Natural killer cell treated with Interleukin-12 subunit alpha and Interleukin-12 subunit beta and Interleukin-15 and Interleukin-18, amount 100 ng/mL, for 72 hours (primary cell): Measurements from ENCODE around the gene CHN1. TPM values are rescaled to one million over a fixed set of nuclear protein-coding genes. Genes with fewer than 3 reads are reported as not detected.

Experiments used
- ATAC-seq, 2 donors: fragments of 150-1000 bp; cut with Tn5 transposase in 1 of 2; sonication (Bioruptor Pico), chemical (Tn5 transposase) in 1 of 2; 2 replicates each; pipeline ENCODE4 v1.10.0; 2021
- DNase-seq: peaks from one replicate; pipeline ENCODE4 v3.0.0; 2022; ENCODE audit warnings: low spot score
- H3K27ac Mint-ChIP-seq, 2 donors: 1 replicate in 1 of 2; 2 replicates in 1 of 2; pipeline ENCODE4 v1.8.0; 2022; ENCODE audit warnings: mixed read lengths in 2 of 2, mild to moderate bottlenecking in 1 of 2, moderate library complexity in 1 of 2
- H3K27me3 Mint-ChIP-seq, 2 donors: 1 replicate in 1 of 2; 2 replicates in 1 of 2; pipeline ENCODE4 v1.8.0; 2022; ENCODE audit warnings: mixed read lengths in 2 of 2
- H3K36me3 Mint-ChIP-seq: one replicate; pipeline ENCODE4 v1.8.0; 2022; ENCODE audit warnings: mixed read lengths
- H3K4me1 Mint-ChIP-seq, 2 donors: 1 replicate in 1 of 2; 2 replicates in 1 of 2; pipeline ENCODE4 v1.8.0; 2022; ENCODE audit warnings: low read depth in 2 of 2, mixed read lengths in 2 of 2, mild to moderate bottlenecking in 1 of 2
- H3K4me3 Mint-ChIP-seq: one replicate; pipeline ENCODE4 v1.8.0; 2022; ENCODE audit warnings: mixed read lengths
- H3K9me3 Mint-ChIP-seq: 2 replicates; pipeline ENCODE4 v1.8.0; 2022; ENCODE audit warnings: mixed read lengths
- total RNA-seq, 2 donors: library from RNA; stranded (reverse); gene quantifications; one replicate each; pipeline ENCODE4 v1.2.3, GENCODE V29; 2022

CHN1 gene
- total RNA-seq, 2 donors from 2014 or later, result 1.8 to 4.1 TPM

GRCh38 chr2:174877751-174878150, 127.4 kb downstream of the CHN1 start:
- ATAC-seq (no peak), DNase-seq (no peak)
- H3K9me3 Mint-ChIP-seq, result no peaks in the 10 kb centered on the region
- no peak overlapping the region for H3K27ac Mint-ChIP-seq
- H3K4me3 Mint-ChIP-seq, result no peak overlapping the region
- peaks cover 0 to 2% of the 10 kb centered on the region in 2 donors for H3K27me3 Mint-ChIP-seq
- no peaks in the 10 kb centered on the region for H3K36me3 Mint-ChIP-seq
- H3K4me1 Mint-ChIP-seq, result no peaks in the 10 kb centered on the region

GRCh38 chr2:174877301-174877700, 127.9 kb downstream of the CHN1 start:
- H3K4me1 Mint-ChIP-seq, result no peaks in the 10 kb centered on the region
- ATAC-seq (no peak), DNase-seq (no peak)
- H3K27ac Mint-ChIP-seq, result no peak overlapping the region
- no peaks in the 10 kb centered on the region for H3K9me3 Mint-ChIP-seq
- peaks cover 0 to 2% of the 10 kb centered on the region in 2 donors for H3K27me3 Mint-ChIP-seq
- no peaks in the 10 kb centered on the region for H3K36me3 Mint-ChIP-seq
- no peak overlapping the region for H3K4me3 Mint-ChIP-seq

DNA sequence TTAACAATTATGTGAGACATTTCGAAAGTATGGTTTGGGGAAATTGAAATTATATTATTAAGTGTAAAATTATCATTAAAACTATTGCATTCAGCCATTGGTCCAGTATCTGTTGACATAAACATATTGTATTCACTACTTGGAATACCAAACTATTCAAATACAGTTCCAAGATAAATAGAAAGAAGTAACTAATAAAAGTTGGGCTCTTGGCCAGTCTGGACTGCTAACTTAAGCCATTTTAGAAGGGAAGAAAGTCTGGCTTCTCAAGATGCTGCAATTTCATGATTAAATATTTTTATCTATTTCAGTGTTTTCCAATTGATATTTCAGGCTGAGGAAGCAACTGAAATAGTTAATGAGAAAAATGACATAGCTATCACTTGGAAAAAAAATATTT, 131.1 kb downstream of the CHN1 start:
- H3K27me3 Mint-ChIP-seq, result peaks cover 0 to 2% of the 10 kb centered on the region in 2 donors
- no peak overlapping the region for H3K4me3 Mint-ChIP-seq
- H3K4me1 Mint-ChIP-seq, result no peaks in the 10 kb centered on the region
- no peaks in the 10 kb centered on the region for H3K9me3 Mint-ChIP-seq
- DNase-seq (no peak), ATAC-seq (no peak)
- H3K27ac Mint-ChIP-seq, result no peak overlapping the region
- H3K36me3 Mint-ChIP-seq, result no peaks in the 10 kb centered on the region

GRCh38 chr2:174873471-174873870, 131.7 kb downstream of the CHN1 start:
- DNase-seq, result no peak
- ATAC-seq, result no peak
- no peaks in the 10 kb centered on the region for H3K9me3 Mint-ChIP-seq
- no peak overlapping the region for H3K27ac Mint-ChIP-seq
- peaks cover 0 to 6% of the 10 kb centered on the region in 2 donors for H3K27me3 Mint-ChIP-seq
- H3K4me1 Mint-ChIP-seq, result no peaks in the 10 kb centered on the region
- no peaks in the 10 kb centered on the region for H3K36me3 Mint-ChIP-seq
- no peak overlapping the region for H3K4me3 Mint-ChIP-seq

GRCh38 chr2:174870787-174871186, 134.4 kb downstream of the CHN1 start:
- no peaks in the 10 kb centered on the region for H3K9me3 Mint-ChIP-seq
- ATAC-seq, result no peak
- H3K27me3 Mint-ChIP-seq, result peaks cover 0 to 6% of the 10 kb centered on the region in 2 donors
- no peak overlapping the region for H3K27ac Mint-ChIP-seq
- H3K36me3 Mint-ChIP-seq, result no peaks in the 10 kb centered on the region
- H3K4me1 Mint-ChIP-seq, result no peaks in the 10 kb centered on the region
- no peak overlapping the region for H3K4me3 Mint-ChIP-seq
- no peak for DNase-seq

GRCh38 chr2:174868878-174869277, 136.3 kb downstream of the CHN1 start:
- DNase-seq (no peak), ATAC-seq (no peak)
- Mint-ChIP-seq H3K4me1 (no peaks in the 10 kb centered on the region), H3K4me3 (no peak overlapping the region), H3K27me3 (peaks cover 0 to 6% of the 10 kb centered on the region in 2 donors), H3K27ac (no peak overlapping the region), H3K36me3 (no peaks in the 10 kb centered on the region), H3K9me3 (no peaks in the 10 kb centered on the region)

DNA sequence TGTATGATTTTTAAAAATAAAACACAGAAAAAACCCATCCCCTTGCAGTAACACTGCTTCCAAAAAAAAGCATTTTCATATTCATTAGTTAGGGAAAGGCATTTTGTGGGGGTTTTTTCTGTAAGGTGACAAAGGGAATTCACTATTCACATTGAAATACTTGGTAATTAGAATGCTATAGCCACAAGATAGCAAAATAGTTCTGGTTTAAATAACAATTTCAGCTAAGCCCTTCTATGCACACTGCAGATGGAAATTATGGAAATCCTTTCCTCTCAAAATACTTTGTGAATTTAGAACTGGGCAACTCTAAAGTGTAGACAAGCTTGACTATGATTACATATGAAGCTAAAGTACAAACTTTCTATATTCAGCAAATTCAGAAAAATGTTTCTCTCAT, 138.8 kb downstream of the CHN1 start:
- Mint-ChIP-seq H3K9me3 (no peaks in the 10 kb centered on the region), H3K36me3 (no peaks in the 10 kb centered on the region), H3K4me1 (no peaks in the 10 kb centered on the region), H3K27me3 (peaks cover 4 to 6% of the 10 kb centered on the region in 2 donors), H3K4me3 (no peak overlapping the region), H3K27ac (no peak overlapping the region)
- DNase-seq, result no peak
- no peak for ATAC-seq

DNA sequence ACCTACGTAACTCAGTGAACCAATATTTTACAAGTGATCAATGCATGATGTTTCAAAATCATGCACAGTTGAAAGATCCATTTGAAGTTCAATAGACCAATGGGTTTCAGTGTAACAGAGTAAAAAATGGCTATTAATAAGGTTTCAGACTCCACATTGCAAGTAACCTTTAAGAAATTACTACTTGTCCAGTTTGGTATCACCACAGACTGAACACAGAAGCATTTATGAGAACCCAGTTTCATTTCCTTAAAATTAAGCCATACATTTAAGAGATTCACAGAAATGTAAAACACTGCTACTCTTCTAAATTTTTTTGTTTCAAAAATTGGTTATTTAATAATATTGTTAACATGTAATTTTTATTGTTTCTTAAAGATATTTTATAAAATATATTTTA, 142.0 kb downstream of the CHN1 start:
- DNase-seq (no peak), ATAC-seq (no peak)
- no peak overlapping the region for H3K4me3 Mint-ChIP-seq
- H3K9me3 Mint-ChIP-seq, result no peaks in the 10 kb centered on the region
- no peaks in the 10 kb centered on the region for H3K4me1 Mint-ChIP-seq
- no peak overlapping the region for H3K27ac Mint-ChIP-seq
- H3K36me3 Mint-ChIP-seq, result no peaks in the 10 kb centered on the region
- peaks cover 0 to 6% of the 10 kb centered on the region in 2 donors for H3K27me3 Mint-ChIP-seq

DNA sequence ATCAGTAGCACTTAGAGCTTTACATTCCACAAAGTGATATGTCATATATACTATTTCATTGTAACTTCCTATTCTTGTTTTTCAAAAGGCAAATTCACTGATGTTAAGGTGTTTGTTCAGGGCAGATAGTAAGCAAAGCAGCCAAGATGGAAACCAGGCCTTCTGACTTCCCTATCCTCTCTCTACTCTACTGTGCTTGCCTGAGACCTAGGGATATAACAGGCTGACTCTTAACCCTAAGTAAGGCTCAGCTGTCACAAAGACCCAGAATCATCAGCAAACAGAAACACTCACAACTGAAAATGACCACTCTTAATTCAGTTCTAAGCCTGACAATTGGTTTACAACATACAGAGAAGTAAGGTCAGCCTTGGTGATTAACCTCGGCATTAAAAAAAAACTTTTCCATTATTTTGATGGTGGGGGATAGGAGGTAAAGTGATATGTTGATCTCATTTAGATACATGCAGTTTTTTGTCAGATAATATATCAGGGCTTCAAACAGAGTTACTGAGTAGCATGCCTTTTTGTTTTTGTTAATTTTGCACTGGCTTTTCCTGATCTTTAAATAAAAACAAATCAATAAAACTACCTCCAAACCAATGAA, 145.5 kb downstream of the CHN1 start:
- no peaks in the 10 kb centered on the region for H3K9me3 Mint-ChIP-seq
- peaks cover 0 to 6% of the 10 kb centered on the region in 2 donors for H3K27me3 Mint-ChIP-seq
- H3K4me1 Mint-ChIP-seq, result no peaks in the 10 kb centered on the region
- no peak overlapping the region for H3K4me3 Mint-ChIP-seq
- DNase-seq (no peak), ATAC-seq (no peak)
- no peaks in the 10 kb centered on the region for H3K36me3 Mint-ChIP-seq
- H3K27ac Mint-ChIP-seq, result no peak overlapping the region

GRCh38 chr2:174858745-174859144, 146.4 kb downstream of the CHN1 start:
- Mint-ChIP-seq H3K4me1 (no peaks in the 10 kb centered on the region), H3K27me3 (peaks cover 0 to 6% of the 10 kb centered on the region in 2 donors), H3K36me3 (no peaks in the 10 kb centered on the region), H3K9me3 (no peaks in the 10 kb centered on the region), H3K27ac (no peak overlapping the region), H3K4me3 (no peak overlapping the region)
- no peak for DNase-seq
- ATAC-seq, result no peak

- H3K27ac Mint-ChIP-seq, result no peak overlapping the region
- no peak overlapping the region for H3K4me3 Mint-ChIP-seq
- H3K9me3 Mint-ChIP-seq, result no peaks in the 10 kb centered on the region
- H3K27me3 Mint-ChIP-seq, result peaks cover 0 to 3% of the 10 kb centered on the region in 2 donors
- H3K36me3 Mint-ChIP-seq, result no peaks in the 10 kb centered on the region
- H3K4me1 Mint-ChIP-seq, result no peaks in the 10 kb centered on the region
- DNase-seq (no peak), ATAC-seq (no peak)
Observed at GRCh38 chr2:174856447-174856846, 148.7 kb downstream of the CHN1 start.

GRCh38 chr2:174846941-174847938, 157.9 kb downstream of the CHN1 start:
- DNase-seq (no peak), ATAC-seq (no peak)

DNA sequence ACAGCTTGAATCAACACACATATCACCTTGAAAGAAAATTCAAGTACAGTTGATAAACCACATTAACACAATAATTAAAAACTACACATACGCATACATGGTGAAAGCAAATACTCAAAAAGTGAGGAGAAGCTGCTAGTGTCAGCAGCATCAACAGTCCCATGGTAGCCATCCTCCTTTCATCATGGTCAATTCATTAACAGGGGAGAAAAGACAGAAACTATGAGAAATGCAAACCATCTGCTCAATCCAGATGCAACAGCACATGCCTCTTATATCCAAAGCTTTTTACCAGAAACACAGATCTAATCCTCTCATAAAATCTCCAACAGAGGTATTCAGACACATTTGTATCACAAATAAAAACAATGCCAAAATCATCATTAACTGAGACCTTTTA, 159.0 kb downstream of the CHN1 start:
- no peaks in the 10 kb centered on the region for H3K36me3 Mint-ChIP-seq

More at GRCh38 chr2:174846941-174847938, 157.9 kb downstream of the CHN1 start:
- no peak overlapping the region for H3K4me3 Mint-ChIP-seq
- no peak overlapping the region for H3K27ac Mint-ChIP-seq
- peaks cover 7% of the 10 kb centered on the region in 2 donors for H3K27me3 Mint-ChIP-seq
- no peaks in the 10 kb centered on the region for H3K9me3 Mint-ChIP-seq
- no peaks in the 10 kb centered on the region for H3K36me3 Mint-ChIP-seq
- H3K4me1 Mint-ChIP-seq, result peaks cover 0 to 5% of the 10 kb centered on the region in 2 donors

GRCh38 chr2:174844295-174844708, 160.9 kb downstream of the CHN1 start:
- H3K9me3 Mint-ChIP-seq, result no peaks in the 10 kb centered on the region
- ATAC-seq (no peak), DNase-seq (no peak)
- peaks cover 7% of the 10 kb centered on the region in 2 donors for H3K27me3 Mint-ChIP-seq
- peaks cover 0 to 5% of the 10 kb centered on the region in 2 donors for H3K4me1 Mint-ChIP-seq
- H3K36me3 Mint-ChIP-seq, result no peaks in the 10 kb centered on the region
- no peak overlapping the region for H3K27ac Mint-ChIP-seq
- H3K4me3 Mint-ChIP-seq, result no peak overlapping the region

More for the DNA sequence above, 159.0 kb downstream of the CHN1 start:
- no peaks in the 10 kb centered on the region for H3K9me3 Mint-ChIP-seq
- H3K4me3 Mint-ChIP-seq, result no peak overlapping the region
- H3K27ac Mint-ChIP-seq, result no peak overlapping the region
- peaks cover 0 to 5% of the 10 kb centered on the region in 2 donors for H3K4me1 Mint-ChIP-seq
- DNase-seq (no peak), ATAC-seq (no peak)
- H3K27me3 Mint-ChIP-seq, result peaks cover 7% of the 10 kb centered on the region in 2 donors
